GM19324 (cell line): ENCODE measurements around the gene PIEZO1.

ENCODE experiments used
- ATAC-seq: cut with Tn5 transposase; IDR thresholded peaks from one replicate; pipeline ENCODE4 v1.9.1; 2021; ENCODE audit warnings: mild to moderate bottlenecking, moderate library complexity; ENCODE audit not compliant: unreplicated experiment, low FRiP score

PIEZO1 gene

DNA sequence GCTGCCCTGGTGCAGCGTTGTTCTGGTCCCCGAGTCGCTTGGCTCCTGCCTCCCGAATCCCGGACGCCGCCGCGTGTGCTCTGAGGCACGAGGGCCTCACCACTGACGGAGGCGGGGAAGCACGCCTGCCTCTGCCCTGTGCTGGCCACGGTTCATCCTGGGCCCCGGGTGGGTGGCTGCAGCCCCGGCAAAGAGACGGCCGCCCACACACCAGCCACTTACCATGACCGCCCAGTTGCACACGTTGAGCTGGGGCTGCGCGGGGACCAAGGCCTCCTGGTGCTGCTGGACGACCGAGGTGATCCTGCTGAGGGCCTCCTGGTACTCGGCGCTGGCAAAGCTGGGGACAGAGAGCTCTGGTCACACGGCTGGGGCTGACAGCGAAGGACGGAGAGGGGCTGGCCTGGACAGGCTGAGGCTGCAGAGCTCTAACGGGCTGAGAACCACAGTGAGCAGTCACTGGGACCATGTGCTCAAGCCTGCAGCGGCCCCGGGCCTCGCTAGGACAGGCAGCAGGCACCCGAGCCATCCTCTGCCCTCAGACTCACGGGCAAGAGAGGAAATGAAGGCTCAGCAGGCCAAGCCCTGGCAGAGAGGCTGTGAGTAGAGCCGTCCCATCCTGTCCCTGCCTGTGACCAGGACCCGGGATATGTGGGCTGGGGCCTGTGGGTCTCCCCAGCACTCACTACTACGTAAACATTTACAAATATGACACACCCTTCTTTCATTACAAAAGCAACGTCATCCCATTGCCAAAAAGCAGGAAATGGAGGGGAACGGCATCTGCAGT is 33.0 kb upstream of the PIEZO1 start:
- ATAC-seq: no peak

DNA sequence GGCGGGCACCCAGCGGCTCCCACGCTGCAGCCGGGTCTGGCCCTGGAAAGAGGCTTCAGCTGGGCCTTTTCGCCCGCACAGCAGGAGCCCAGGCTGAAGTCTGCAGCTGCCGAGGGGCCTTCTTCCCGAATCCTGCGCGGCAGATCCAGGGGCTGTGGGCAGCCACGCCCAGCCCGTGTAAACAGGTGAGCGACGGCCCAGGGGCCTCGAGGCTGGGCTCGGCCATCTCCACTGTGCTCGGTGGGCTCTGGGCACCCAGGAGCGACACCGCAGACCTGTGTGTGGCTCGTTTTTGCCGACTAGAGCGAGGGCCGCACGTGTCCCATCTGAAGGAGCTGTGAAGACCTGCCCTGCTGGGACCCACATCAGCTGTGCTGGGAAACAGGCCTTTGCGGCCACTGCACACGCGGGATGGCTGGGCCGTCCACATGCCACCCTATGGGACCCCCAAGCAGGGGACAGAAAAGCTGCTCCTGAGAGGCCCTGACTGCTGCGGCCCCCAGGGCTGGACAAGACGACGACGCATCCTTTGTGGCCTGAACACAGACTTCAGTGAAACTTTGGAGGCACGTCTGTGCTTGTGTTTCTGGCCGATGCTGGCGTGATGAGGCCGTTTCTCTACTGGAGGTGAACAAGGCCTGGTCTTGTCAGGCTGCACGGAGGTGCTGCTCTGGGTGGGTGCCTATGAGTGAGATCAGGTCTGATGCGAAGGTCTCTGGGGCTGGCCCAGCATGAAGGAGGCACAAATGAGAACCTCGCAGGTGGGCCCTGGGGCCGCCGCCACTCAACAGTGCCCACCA is 31.9 kb upstream of the PIEZO1 start:
- ATAC-seq: no peak

DNA sequence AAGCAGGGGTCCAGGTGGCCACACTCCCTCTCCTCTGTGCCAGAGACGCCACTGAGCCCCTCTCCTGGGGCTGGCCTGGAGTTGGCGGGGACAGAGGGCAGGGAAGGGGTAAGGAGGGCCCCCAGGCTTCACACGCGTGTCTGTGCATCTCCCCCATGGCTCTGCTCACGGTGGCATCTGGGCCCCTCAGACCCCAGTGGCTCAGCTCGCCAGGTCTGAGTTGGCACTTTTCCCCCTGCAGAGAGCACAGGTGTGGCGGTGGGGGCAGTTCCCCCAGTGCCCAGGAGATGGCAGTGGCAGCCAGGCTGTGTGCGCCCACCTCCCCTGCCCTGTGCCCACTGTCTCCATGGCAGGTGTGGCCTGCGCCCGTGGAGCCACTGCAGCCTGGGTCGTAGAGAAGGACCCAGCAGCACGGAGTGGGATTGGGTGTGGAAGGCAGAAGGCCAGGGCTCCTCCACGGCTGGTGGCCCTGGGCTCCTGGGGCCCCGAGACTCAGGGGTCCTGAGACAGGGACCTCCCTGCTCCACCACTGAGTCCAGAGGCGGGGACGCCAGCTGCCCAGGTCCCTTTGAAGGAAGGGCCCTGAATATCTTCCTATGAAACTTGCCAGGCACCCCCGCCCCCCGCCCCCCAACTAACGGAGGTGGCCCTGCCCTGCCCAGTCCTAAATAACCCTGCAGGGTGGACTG is 31.0 kb upstream of the PIEZO1 start:
- ATAC-seq: no peak

DNA sequence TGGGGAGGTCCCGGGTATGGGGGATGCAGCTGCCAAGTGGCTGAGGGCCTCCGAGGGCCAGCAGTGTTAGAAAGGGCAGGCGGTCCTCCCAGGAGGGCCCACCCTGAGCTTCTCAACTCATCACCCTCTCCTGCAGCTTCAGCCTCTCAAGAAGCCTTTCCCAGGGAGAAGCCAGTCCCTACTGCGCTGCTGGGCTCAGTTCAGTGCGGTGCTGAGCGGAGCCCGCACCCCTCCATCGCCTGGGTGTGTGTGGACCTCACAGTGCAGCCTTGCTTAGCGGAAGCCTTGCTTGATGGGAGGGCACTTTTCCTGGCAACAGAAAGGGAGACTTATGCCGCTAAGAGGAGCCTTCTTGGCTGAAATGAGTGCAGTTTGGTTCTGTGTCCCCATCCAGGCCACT is 30.2 kb upstream of the PIEZO1 start:
- no peak for ATAC-seq

DNA sequence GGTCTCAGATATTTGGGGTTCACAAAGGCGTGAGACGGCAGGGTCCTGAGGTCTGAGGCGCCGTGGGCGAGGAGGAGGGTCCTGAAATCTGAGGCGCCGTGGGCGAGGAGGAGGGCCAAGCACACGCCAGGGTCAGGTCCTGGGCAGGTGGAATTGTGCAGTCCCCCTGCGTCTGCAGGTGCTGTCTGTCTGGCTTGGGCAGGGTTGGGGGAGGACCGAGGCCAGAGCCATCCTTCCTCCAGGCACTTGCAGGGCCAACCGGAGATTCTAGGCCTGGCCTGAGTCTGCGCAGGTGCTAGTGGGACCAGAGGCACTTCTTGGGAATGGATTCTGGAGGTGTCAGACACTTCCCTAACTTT is 29.1 kb upstream of the PIEZO1 start:
- ATAC-seq: no peak

DNA sequence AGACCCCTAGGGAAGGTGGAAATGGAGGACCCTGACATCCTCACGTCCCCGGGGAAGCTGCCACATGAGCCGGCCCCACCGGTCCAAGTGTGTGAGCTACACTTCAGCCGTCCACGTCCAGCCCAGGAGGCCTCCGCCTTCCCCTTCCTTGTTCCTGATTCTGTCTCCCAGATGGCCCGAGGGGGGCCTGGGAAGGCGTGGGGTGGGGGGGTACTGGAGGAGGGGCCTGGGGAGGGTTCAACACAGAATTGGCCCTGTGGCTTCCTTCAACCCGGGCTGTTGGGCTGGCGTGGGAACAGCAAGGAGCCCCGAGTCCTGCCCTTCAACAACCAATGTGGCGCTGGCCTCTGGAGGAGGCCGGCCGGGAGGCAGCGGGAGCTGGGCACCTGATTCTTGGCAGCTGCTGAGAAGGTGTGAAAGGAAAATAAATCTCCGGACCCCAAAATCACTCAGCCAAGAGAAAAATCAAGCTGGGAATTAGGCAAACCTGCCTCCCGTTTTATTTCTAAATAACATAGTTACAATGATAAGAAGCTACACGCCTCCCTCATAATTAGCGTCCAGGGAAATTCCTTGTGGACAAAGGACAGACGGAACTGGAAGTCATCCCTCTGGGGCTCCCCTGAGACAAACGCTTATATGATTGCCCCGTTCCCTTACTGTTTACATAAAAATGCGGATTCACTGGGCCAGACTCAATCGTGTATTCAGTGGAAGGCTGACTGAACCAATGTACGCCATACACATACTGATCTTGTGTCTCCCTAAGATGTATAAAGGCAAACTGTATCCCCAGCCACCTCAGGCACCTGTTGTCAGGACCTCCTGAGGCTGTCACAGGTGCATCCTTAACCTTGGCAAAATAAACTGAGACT is 28.5 kb upstream of the PIEZO1 start:
- ATAC-seq: no peak

DNA sequence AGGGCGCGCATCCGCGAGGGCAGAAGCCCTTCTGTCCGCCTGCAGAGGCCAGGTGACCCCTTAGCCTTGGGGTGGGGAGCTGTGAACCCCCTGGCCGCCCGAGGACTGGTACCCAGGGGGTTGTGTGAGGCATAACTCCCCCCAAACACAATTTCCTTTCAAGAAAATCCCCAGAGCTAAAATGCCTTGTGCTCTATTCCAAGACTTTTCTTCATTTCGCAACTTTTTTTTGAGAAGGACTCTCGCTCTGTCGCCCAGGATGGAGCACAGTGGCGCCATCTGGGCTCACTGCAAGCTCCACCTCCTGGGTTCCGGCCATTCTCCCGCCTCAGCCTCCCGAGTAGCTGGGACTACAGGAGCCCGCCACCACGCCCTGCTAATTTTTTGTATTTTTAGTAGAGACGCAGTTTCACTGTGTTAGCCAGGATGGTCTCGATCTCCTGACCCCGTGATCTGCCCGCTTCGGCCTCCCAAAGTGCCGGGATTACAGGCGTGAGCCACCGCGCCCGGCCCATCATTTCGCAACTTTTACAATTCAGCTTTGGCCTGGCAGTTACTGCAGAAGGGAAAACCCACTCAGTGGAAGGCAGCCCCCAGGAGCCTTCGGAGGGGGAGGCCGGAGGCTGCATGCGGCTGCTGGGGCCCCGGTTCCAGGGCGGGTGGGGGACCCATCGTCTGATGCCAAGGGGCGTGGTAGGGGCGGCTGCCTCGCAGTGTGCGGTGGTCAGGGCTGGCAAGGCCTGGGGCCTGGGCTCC is 27.7 kb upstream of the PIEZO1 start:
- ATAC-seq: no peak

DNA sequence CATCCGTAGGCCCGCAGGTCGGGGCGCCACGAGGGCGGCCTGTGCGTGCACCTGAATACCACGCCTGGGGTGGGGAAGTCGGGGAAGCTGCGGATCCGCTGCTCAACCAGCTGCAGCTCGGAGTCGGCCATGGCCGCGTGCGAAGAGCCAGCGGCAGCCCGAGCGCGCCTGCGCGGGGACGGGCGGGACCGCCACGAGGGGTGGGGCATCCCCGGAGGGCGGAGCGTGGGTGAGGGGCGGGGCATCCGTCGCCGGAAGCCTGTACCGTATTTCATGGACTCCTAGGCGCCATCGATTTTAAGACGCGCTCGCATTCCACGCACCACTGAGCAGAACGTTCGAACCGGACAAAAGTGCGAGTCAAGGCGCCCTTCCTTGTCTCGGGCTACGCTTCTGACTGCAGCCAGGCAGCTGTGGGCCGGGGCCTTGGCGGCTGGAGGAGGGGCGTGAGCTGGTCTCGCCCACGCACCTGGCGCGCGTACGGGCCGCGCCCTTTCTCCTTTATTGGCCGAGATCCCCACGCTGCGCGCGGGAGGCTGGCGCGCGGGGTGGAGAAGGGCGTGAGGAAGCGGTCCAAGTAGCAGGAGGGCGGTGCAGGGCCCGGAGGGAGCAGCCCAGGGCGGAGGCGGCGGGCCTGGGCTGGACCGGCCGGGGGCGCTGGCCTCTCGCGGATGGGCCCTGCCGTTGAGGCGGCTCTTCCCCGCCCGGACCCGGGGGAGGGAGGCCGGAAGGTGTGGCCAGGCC is 26.9 kb upstream of the PIEZO1 start, which contains the start of gene APRT:
TSS of gene APRT (minus strand) at position 160 of the 744 bp plus-strand sequence. CDS start at position 131, 29 bp downstream.
- peak; percentile 80 for ATAC-seq

DNA sequence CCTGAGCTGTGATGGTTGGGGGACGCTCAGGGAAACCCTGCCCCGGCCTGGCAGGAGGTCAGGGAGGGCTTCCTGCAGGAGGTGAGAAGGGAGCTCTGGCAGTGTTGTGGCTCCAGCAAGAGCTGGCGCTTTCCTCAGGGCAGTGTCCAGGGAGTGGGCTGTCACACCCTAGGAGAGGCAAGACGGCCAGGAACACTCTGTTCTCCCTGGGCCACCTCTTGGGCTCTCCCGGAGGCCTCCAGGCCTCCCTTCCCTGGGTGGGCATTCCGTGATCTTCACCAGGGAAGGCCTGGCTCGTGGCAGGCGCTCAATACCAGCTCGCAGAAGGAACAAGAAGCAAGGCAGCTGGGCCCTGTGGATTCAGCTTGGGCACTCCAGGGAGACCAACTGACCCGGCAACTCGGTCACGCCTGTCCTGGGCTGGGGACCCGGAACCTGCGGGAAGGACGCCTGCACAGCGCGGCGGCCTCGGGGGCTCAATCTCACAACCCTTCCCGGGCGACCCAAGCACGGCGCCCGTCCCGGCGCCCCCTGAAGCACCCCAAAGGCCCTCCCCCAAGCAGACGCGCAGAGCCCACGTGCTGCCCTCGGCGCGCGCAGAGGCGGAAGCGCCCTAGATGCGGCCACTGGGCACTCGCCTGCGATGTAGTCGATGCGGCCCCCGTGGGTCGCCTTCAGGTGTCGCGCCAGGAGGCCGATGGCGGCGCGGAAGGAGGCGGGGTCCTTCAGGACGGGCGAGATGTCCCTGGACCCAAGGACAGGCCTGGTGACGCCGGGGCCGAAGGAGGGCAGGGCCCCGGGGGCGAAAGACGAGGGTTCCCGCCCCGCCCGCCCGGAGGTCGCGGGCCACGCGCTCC is 26.1 kb upstream of the PIEZO1 start:
- peak; percentile 50 for ATAC-seq

DNA sequence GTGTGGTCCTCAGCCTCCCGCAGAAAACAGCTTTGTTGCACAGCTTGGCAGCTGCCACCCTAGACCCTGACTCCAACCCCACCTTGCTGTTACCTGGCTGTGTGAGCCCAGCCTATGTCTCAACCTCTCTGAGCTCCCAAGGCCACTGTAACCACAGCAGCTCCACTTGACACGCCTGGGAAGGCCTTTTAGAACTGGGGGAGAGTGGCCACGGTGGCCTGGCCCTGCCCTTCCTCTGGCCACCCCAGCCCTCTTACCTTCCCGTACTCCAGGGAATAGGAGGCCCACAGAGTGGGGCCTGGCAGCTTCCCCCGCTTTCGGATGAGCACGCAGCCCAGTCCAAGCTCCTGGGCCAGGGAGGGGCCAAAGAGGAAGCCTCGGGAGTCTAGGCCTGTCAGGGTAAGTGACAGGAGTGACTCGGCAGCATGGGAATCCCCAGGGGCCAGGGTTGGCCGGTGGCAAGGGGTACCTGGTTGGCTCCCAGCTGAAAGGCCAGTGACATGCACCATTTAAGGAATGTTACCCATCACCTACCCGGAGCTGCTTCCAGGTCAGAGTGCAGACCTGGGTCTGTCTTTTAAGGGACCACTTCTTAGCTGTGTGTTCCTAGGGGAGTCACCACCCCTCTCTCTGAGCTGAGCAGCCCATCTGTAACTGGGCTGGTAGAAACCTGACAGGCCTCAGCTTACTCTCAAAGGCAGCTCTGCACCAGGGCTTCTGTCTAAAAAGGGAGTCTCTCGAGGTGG is 25.3 kb upstream of the PIEZO1 start:
- ATAC-seq: no peak

DNA sequence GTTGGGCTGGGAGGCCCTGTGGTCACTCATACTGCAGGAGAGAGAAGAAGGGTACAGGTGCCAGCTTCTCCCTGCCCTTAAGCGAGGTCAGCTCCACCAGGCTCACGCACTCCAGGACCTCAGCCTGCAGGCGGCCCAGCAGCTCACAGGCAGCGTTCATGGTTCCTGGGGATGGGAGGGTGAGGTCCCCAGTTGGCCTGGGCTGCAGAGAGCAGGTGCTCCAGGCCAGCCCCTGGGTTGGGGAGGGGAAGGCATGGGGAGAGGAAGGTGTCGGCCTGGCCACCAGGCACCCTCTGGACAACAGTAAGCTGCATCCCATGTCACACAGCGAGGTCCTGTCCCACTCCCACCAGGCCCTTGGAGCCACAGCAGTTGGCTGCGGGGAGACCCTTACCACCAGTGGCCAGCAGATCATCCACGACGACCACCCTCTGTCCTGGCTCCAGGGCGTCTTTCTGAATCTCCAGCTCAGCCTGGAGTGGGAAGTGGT is 24.7 kb upstream of the PIEZO1 start:
- no peak for ATAC-seq

DNA sequence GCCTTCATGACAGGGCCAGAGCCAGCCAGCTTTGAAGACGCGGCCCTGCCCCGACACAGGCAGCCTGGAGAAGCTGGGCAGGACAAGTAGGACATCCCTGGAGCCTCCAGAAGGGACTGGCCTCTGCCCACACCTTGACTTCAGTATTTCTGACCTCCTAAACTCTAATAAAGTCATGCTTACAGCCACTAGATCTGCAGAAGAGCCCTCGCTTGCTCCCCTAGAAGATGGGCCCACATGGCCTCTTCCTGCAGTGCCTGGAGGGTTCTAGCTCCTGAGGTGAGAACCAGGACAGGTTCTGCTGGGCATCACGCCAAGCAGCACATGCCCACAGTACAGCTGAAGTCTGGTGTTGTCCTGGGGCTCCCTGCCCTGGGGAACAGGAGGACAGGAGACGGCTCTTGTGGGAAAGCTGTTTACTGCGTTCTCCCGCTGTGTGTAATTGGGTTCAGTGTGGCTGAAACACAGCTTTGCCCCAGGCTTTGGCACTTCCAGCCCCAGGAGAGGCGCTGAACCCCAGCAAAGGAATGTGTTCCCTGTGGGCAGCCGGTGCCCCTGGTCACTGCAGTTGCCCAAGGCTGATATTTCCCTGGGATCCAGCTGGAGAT is 24.2 kb upstream of the PIEZO1 start:
- ATAC-seq: no peak

DNA sequence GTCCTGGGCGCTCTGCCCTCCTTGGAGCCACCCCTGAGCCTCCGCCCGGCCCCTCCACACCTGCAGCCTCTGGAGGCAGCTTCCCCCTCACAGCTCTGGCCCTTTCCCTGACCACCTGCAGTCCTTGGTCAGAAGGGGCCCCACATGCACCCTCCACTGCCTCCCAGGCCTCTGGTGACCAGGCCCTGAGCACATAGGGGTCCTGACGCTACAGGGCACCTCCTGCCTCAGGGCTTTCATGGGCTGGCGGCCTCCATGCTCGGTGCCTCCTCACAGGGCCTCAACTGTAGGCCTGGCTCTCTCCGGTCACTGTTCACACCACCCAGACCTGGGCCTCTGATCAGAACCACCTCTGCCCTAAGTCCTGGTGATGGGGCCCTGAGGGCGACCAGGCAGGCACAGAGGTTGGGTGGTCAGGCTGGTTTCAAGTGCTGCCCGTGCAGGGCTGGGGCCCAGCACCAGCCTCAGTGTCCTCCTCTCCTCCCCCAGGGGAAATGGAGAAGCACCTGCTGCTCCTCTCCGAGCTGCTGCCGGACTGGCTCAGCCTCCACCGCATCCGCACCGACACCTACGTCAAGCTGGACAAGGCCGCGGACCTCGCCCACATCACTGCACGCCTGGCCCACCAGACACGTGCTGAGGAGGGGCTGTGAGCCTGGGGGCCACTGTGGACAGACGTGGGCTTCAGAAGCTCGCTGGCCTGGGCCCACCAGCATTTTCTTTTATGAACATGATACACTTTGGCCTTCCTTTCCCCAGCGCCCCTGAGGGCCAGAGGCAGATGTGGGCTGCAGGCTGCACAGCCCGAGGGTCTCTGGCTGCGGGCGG is 22.8 kb upstream of the PIEZO1 start:
- no peak for ATAC-seq

DNA sequence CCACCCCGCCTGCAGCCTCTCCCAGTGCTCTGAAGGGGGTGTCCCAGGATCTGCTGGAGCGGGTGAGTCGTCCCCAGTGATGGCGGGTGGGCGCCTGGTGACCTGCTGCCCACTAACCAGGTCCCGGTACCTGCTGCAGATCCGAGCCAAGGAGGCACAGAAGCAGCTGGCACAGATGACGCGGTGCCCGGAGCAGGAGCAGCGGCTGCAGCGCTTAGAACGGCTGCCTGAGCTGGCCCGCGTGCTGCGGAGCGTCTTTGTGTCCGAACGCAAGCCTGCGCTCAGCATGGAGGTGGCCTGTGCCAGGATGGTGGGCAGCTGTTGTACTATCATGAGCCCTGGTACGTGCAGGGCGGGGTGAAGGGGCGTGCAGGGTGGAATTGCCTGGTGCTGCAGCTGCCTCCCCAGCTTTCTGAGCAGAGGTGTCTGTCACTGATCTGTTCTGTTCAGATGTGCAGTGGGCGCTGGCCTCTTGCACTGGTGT is 22.2 kb upstream of the PIEZO1 start:
- ATAC-seq: no peak

DNA sequence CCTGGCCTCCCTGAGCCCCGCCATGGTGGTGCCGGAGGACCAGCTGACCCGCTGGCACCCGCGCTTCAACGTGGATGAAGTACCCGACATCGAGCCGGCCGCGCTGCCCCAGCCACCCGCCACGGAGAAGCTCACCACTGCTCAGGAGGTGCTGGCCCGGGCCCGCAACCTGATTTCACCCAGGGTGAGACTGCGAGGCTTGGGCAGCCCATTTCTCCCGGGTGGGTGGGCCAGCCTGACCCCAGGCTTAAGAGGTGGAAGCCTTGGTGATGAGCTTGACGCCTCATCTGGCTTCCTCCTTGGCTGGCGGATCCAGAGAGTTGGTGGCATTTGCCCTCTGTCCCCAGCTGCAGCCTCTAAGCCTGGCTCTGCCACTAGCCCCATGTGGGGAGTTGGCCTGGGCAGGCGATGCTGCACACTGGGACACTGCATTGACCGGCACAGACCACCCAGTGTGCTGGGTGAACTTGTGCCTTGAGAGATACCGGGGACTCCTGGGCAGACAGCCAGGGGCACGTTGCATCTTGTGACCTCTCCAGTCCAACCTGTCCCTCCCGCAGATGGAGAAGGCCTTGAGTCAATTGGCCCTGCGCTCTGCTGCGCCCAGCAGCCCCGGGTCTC is 21.6 kb upstream of the PIEZO1 start:
- ATAC-seq: no peak
